Breast epithelium (tissue), 3 donors: ENCODE data around the gene FSTL3.

Experiments used
- POLR2A ChIP-seq: fragments of 450-650 bp; IDR thresholded peaks from one replicate; pipeline ENCODE4 v1.6.1; 2016; ENCODE audit warnings: antibody characterized with exemption, mild to moderate bottlenecking, moderate library complexity
- POLR2AphosphoS5 ChIP-seq, 3 donors: sonication (generic); formaldehyde crosslinking; IDR thresholded peaks; one replicate each; pipeline ENCODE4 v1.6.1; 2017; ENCODE audit warnings: antibody characterized with exemption in 3 of 3
- TF ChIP-seq, protein P1 (sequence below), 3 donors: fragments of 450-650 bp; IDR thresholded peaks; one replicate each; pipeline ENCODE4 v1.5.1; 2016 to 2017; ENCODE audit warnings: antibody characterized with exemption in 3 of 3, mild to moderate bottlenecking in 3 of 3, moderate library complexity in 3 of 3

DNA sequence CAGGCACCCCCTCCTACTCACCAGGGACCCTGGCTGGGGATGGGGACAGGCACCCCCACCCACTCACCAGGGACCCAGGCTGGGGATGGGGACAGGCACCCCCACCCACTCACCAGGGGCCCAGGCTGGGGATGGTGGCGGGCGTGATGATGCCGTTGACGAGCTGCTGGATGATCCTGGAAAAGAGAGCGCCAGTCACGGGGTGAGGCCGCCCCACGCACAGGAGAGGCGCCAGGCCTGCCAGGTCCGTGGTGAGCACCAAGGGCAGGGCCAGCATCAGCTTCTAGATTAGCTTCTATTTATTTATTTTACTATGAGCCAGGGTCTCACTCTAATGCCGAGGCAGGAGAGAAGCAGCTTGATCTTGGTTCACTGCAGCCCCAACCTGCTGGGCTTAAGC lies 26.1 kb upstream of the FSTL3 start:
- TF ChIP-seq, protein P1, sequence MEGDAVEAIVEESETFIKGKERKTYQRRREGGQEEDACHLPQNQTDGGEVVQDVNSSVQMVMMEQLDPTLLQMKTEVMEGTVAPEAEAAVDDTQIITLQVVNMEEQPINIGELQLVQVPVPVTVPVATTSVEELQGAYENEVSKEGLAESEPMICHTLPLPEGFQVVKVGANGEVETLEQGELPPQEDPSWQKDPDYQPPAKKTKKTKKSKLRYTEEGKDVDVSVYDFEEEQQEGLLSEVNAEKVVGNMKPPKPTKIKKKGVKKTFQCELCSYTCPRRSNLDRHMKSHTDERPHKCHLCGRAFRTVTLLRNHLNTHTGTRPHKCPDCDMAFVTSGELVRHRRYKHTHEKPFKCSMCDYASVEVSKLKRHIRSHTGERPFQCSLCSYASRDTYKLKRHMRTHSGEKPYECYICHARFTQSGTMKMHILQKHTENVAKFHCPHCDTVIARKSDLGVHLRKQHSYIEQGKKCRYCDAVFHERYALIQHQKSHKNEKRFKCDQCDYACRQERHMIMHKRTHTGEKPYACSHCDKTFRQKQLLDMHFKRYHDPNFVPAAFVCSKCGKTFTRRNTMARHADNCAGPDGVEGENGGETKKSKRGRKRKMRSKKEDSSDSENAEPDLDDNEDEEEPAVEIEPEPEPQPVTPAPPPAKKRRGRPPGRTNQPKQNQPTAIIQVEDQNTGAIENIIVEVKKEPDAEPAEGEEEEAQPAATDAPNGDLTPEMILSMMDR (IDR thresholded peaks at IDR 0.05): no peak
- TF ChIP-seq POLR2A: no peak
- no peak for TF ChIP-seq POLR2AphosphoS5 (IDR thresholded peaks at IDR 0.05)
